Measurements from ENCODE around the gene KIF13A. TPM values are rescaled to one million over a fixed set of nuclear protein-coding genes. Genes with fewer than 3 reads are reported as not detected.

KIF13A gene
- total RNA-seq, 1 donor from 2014 or later: 38.4 TPM

DNA sequence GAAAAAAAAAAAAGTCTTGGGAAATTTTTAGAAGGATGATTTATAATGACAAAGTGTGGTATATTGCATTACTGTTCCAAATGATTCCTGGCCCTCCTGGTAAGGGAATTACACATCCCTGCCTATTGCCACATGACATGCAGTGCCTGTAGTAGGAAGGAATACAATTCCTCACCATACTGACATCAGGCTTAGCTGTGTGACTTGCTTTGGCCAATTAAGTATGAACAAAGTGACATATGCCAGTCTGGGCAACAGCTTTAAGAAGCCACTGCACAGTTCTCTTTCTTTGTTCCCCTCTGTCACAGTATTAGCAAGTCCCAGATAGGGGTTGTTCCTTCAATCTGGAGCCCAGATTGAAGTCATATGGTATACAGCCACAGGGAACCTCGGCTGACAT is 100.5 kb downstream of the KIF13A start:
- H3K4me3 Mint-ChIP-seq (ENCODE audit: unreplicated experiment): no peak overlapping the region
- TF ChIP-seq, protein P1, sequence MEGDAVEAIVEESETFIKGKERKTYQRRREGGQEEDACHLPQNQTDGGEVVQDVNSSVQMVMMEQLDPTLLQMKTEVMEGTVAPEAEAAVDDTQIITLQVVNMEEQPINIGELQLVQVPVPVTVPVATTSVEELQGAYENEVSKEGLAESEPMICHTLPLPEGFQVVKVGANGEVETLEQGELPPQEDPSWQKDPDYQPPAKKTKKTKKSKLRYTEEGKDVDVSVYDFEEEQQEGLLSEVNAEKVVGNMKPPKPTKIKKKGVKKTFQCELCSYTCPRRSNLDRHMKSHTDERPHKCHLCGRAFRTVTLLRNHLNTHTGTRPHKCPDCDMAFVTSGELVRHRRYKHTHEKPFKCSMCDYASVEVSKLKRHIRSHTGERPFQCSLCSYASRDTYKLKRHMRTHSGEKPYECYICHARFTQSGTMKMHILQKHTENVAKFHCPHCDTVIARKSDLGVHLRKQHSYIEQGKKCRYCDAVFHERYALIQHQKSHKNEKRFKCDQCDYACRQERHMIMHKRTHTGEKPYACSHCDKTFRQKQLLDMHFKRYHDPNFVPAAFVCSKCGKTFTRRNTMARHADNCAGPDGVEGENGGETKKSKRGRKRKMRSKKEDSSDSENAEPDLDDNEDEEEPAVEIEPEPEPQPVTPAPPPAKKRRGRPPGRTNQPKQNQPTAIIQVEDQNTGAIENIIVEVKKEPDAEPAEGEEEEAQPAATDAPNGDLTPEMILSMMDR (IDR thresholded peaks at IDR 0.05; ENCODE audit: insufficient read depth, low read depth, low read length): no peak
- no peak for TF ChIP-seq EZH2 (IDR thresholded peaks at IDR 0.05; ENCODE audit: insufficient read depth, low read length)
- H3K9me3 Mint-ChIP-seq (ENCODE audit: unreplicated experiment): peaks cover under 1% of the 10 kb centered on the region
- H3K4me1 Mint-ChIP-seq (ENCODE audit: low read depth, unreplicated experiment): peaks cover 16% of the 10 kb centered on the region
- H3K79me2 ChIP-seq (ENCODE audit: insufficient read depth, low read length): peaks cover 10% of the 10 kb centered on the region
- peaks cover 20% of the 10 kb centered on the region for H3K4me1 ChIP-seq (ENCODE audit: insufficient read depth, low read length)
- no peak overlapping the region for H3K4me3 ChIP-seq (ENCODE audit: insufficient read depth, low read depth, low read length)
- H3K9me3 ChIP-seq (ENCODE audit: insufficient read depth, low read depth, low read length): no peaks in the 10 kb centered on the region
- H3K27ac ChIP-seq (ENCODE audit: low read depth, low read length): no peak overlapping the region
- H3K27me3 Mint-ChIP-seq (ENCODE audit: low read depth, unreplicated experiment): no peaks in the 10 kb centered on the region
- no peak overlapping the region for H3K4me2 ChIP-seq (ENCODE audit: low read length)
- H3K36me3 Mint-ChIP-seq (ENCODE audit: low read depth, unreplicated experiment): peaks cover 5% of the 10 kb centered on the region
- H3K27ac Mint-ChIP-seq (ENCODE audit: unreplicated experiment): no peak overlapping the region
- H2AFZ ChIP-seq (ENCODE audit: low read depth, low read length): no peak overlapping the region
- H4K20me1 ChIP-seq (ENCODE audit: insufficient read depth, low read length): no peaks in the 10 kb centered on the region
- H3K36me3 ChIP-seq (ENCODE audit: insufficient read depth, low read length): no peaks in the 10 kb centered on the region
- peak; percentile 48 for DNase-seq (ENCODE audit: low read depth)
- no peaks in the 10 kb centered on the region for H3K27me3 ChIP-seq (ENCODE audit: insufficient read depth, low read length)
- no peak overlapping the region for H3K9ac ChIP-seq (ENCODE audit: low read length)
- FAIRE-seq: no peak

DNA sequence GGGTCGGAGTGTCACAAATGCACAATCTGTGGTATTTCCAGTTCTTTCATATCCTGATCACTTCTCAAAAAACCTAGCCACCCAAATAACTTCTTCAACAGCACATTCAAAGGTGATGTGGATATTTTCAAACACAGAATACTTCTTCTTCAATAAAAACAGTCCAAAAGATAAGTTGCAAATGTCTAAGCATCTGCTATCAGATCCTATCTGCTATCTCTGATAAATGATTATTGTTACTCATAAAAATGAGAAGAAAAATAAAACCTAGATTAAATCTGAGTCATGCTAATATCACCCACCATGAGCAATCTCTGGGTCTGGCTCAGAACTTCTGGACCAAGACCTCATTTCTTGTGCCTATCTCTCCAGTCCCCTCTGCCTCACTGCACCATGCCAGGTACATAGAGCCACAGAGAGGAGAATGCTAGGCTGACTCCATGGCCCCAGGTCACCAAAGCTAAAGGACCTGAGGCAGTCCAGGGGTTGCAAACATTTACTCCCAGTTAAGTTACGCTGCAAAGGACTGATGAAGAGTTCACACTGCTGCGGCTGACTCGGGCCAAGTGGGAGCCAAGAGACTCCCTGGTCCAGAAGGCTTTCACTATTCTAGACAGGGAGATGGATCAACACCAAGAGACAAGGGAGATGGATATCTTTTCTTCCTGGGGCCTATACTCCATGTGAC is 101.4 kb downstream of the KIF13A start:
- DNase-seq (ENCODE audit: low read depth) (peak; percentile 44), FAIRE-seq (no peak)
- Mint-ChIP-seq H3K27ac (ENCODE audit: unreplicated experiment) (no peak overlapping the region), H3K4me3 (ENCODE audit: unreplicated experiment) (no peak overlapping the region), H3K36me3 (ENCODE audit: low read depth, unreplicated experiment) (peaks cover 5% of the 10 kb centered on the region), H3K9me3 (ENCODE audit: unreplicated experiment) (no peaks in the 10 kb centered on the region), H3K27me3 (ENCODE audit: low read depth, unreplicated experiment) (no peaks in the 10 kb centered on the region), H3K4me1 (ENCODE audit: low read depth, unreplicated experiment) (peaks cover 16% of the 10 kb centered on the region)
- Histone ChIP-seq H3K36me3 (ENCODE audit: insufficient read depth, low read length) (no peaks in the 10 kb centered on the region), H3K4me3 (ENCODE audit: insufficient read depth, low read depth, low read length) (no peak overlapping the region), H3K27me3 (ENCODE audit: insufficient read depth, low read length) (no peaks in the 10 kb centered on the region), H4K20me1 (ENCODE audit: insufficient read depth, low read length) (no peaks in the 10 kb centered on the region), H2AFZ (ENCODE audit: low read depth, low read length) (no peak overlapping the region), H3K27ac (ENCODE audit: low read depth, low read length) (no peak overlapping the region), H3K9ac (ENCODE audit: low read length) (no peak overlapping the region), H3K4me1 (ENCODE audit: insufficient read depth, low read length) (peaks cover 20% of the 10 kb centered on the region), H3K9me3 (ENCODE audit: insufficient read depth, low read depth, low read length) (no peaks in the 10 kb centered on the region), H3K4me2 (ENCODE audit: low read length) (no peak overlapping the region), H3K79me2 (ENCODE audit: insufficient read depth, low read length) (peaks cover 6% of the 10 kb centered on the region)
- TF ChIP-seq, protein P1 (IDR thresholded peaks at IDR 0.05; ENCODE audit: insufficient read depth, low read depth, low read length): no peak
- no peak for TF ChIP-seq EZH2 (IDR thresholded peaks at IDR 0.05; ENCODE audit: insufficient read depth, low read length)
